ENCODE data around the gene MMP13.

DNA sequence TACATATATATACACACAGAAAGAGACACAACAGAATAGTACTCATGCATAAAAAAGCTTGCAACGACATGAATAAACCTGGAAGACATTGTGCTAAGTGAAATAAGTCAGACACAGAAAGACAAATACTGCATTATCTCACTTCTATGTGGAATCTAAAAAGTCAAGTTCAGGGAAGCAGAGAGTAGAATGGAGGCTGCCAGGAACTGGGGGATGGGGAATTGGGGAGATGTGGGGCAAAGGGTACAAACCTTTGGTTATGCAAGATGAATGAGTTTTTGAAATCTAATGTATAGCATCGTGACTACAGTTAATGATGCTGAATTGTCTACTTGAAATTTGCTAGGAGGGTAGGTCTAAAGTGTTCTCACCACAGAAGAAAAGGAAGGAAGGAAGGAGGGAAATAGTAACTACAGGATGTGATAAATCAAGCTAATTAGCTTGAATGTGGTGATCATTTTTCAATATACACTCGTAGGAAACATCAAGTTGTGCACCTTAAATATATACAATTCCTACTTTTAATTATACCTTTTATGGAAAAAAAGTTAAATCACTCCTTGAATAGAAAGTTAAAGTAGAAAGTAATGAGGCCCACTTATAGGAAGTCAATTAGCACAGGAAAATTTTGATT lies 33.8 kb downstream of the MMP13 start:
- no peak for TF ChIP-seq POLR2A (IDR thresholded peaks at IDR 0.05)
- TF ChIP-seq, protein P1, sequence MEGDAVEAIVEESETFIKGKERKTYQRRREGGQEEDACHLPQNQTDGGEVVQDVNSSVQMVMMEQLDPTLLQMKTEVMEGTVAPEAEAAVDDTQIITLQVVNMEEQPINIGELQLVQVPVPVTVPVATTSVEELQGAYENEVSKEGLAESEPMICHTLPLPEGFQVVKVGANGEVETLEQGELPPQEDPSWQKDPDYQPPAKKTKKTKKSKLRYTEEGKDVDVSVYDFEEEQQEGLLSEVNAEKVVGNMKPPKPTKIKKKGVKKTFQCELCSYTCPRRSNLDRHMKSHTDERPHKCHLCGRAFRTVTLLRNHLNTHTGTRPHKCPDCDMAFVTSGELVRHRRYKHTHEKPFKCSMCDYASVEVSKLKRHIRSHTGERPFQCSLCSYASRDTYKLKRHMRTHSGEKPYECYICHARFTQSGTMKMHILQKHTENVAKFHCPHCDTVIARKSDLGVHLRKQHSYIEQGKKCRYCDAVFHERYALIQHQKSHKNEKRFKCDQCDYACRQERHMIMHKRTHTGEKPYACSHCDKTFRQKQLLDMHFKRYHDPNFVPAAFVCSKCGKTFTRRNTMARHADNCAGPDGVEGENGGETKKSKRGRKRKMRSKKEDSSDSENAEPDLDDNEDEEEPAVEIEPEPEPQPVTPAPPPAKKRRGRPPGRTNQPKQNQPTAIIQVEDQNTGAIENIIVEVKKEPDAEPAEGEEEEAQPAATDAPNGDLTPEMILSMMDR (IDR thresholded peaks at IDR 0.05), result no peak
- TF ChIP-seq POLR2AphosphoS5 (IDR thresholded peaks at IDR 0.05; ENCODE audit: insufficient read depth in 1 of 2, low read depth in 1 of 2), result no peak
